ENCODE data around the gene KLHL22.

- no peak for TF ChIP-seq EZH2 (IDR thresholded peaks at IDR 0.05)
- no peak for TF ChIP-seq FOXP2 (optimal IDR thresholded peaks at IDR 0.05; ENCODE audit: control extremely low read depth, extremely low read length, insufficient read depth)
- TF ChIP-seq POLR2AphosphoS5 (IDR thresholded peaks at IDR 0.05; ENCODE audit: borderline replicate concordance, low read depth, low read length), result no peak
These were observed 3.3 kb upstream of the KLHL22 start for GRCh38 chr22:20498913-20499312.
